HG03575 (cell line): Measurements from ENCODE around the gene ARID1B.
A peak's percentile ranks its signal among the peaks of the same experiment; 100 is the strongest.

Experiments
- ATAC-seq: cut with Tn5 transposase; IDR thresholded peaks from one replicate; pipeline ENCODE4 v1.9.1; 2021; ENCODE audit not compliant: unreplicated experiment, insufficient number of reproducible peaks, low FRiP score; ENCODE audit errors: extremely low read depth

ARID1B gene

GRCh38 chr6:156910938-156911337 is 133.8 kb downstream of the ARID1B start:
- ATAC-seq = no peak

- no peak for ATAC-seq
These were observed 134.4 kb downstream of the ARID1B start for GRCh38 chr6:156911581-156911980.

DNA sequence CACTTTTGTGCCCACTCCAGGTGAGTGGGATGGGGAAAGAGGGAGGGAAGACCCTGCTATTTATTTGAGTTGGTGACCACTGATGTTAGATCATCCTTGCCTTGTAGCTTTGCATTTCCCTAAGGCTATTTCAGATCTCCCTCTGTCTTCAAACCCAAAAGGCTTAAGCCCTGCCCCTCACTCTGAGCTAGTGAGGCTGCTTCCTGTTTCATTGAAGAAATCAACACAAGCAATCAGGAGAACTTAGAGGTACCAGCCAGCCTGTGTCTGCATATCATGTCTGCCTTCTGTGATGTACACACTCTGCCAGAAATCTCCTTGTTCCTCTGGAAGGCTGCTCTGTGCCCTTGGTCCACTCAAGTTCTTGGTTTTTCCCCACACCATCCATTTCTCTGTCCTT is 135.3 kb downstream of the ARID1B start:
- ATAC-seq = no peak

DNA sequence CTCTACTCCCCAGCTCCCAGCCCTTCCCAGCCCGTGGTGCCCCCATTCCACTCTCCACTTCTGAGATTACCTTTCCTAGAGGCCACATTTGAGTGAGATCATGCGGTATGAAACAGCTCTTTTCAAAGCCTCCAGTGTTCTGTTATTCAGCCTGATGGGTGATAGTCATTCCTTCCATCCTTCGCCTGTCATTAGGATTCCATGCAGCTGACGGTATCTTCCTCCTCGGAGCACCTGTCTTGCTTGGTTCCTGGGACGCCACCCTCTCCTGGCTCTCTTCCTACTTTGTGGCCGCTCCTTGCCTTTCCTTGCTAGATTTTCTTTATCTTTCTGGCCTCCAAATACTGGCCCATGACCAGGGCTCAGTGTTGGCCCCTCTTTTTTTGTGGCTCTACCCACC is 137.0 kb downstream of the ARID1B start:
- ATAC-seq = no peak

DNA sequence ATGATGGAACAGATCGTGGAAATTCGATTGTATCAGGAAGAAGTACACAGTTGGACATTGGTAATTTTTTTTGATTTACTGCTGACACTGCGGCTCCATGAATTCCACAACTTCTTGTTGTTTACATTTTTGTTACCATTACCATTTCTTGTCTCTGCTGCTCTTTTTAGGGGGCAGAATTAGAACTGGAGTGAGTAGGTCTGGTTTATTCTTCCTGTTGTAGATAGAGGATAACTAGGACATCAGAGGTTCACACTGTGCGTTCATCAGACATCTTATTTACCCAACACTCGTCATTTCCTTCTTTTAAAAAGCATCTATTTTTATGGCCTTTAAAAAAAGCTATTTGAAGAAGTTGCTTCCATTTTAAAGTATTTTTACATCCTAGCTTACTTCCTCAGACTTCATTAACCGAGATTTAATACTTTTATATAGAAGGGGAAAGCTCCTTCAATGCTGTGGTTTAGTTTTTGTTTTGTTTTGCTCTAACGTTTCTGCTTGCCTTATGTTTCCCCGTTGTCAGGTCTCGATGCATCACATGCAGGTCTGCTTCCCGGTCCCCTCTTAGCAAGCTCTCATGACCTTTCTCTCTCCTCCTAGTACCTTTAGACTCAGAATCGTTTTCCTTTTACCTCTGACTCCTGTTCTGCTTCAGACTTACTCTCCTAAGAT is 139.1 kb downstream of the ARID1B start:
- ATAC-seq = no peak

- no peak for ATAC-seq
These were observed 140.0 kb downstream of the ARID1B start for GRCh38 chr6:156917213-156917612.

- no peak for ATAC-seq
These were observed 141.5 kb downstream of the ARID1B start for GRCh38 chr6:156918647-156919046.

DNA sequence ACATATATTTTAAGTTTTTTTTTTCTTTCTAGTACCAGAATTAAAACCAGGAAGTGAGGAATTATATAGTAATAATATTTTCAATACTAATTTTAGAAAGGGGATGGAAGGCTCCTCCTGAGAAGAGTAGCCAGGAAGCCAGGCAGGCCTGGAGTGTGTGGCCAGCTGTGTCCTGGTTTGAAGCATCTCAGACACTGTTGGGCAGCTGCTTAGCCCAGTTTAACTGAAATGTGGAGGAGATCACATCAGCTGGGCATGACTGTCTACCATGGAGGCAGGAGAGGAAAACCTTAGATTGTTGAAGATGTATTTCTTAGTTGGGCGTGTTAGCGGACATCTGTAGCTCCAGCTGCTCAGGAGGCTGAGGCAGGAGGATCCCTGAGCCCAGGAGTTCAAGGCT is 142.2 kb downstream of the ARID1B start:
- no peak for ATAC-seq

DNA sequence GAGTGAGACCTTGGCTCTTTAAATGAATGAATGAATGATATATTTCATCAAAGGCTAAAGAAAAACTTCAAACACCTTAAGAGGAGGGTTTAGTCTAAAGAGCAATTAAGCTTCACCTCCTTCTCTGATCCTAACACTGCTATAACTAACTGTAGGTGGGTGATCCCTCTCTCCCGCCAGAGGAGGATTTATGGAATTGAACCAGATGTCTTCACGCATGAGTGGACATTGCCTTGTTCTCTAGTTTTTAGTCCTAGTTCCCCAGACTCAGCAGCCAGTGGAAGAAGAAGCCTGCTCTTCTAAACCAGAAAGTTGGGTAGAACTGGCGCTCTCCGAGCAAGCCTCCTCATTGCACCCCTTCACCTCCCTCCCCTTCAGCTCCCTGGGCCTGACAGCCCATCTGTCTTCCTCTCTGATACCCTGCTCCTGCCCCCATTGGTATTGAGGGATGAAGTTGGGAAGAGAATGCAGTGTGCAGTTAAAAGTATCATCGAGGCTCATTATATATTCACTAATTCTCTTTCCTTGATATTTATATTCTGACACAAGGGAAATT is 142.7 kb downstream of the ARID1B start:
- ATAC-seq = no peak

GRCh38 chr6:156924246-156924645 is 147.1 kb downstream of the ARID1B start:
- ATAC-seq = no peak

- ATAC-seq = no peak
These were observed 147.8 kb downstream of the ARID1B start for GRCh38 chr6:156925026-156925425.

GRCh38 chr6:156925718-156926607 is 148.8 kb downstream of the ARID1B start:
- peak; percentile 67 for ATAC-seq

DNA sequence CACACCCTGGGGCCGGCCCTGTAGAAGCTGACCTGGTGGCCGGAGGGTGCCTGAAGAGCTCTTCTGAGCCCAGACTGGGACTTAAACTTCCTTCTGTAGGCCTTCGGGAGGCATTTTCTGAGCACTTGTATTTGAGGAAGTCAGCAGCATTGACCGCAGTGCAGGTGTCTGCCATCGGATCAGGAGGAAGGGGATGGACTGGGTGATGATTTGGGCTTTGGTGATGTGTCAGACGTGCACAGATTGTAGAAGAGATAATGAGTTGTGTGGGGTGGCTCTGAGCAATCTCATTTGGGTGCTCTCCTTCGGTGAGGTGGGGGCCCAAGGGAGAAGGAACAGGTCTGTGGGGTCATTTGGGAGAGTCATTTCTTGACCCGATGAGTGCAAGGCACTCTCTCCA is 150.9 kb downstream of the ARID1B start:
- no peak for ATAC-seq

- no peak for ATAC-seq
These were observed 151.8 kb downstream of the ARID1B start for GRCh38 chr6:156928972-156929371.

DNA sequence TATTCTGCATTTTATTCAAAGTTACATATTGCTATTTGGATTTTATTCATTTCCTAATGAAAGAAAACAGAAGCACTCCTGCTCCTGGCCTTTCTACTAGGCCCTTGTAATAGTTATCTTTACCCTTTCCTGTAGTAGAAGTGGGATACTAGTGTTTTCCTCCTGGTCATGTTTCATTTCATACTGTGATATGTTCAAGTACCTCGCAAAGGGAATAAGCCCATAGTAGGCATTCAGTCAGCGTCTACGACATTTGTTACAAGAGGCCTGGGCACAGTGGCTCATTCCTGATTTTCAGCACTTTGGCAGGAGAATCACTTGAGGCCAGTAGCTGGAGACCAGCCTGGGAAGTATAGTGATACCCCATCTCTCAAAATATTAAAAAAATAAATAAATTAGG is 154.1 kb downstream of the ARID1B start:
- no peak for ATAC-seq

DNA sequence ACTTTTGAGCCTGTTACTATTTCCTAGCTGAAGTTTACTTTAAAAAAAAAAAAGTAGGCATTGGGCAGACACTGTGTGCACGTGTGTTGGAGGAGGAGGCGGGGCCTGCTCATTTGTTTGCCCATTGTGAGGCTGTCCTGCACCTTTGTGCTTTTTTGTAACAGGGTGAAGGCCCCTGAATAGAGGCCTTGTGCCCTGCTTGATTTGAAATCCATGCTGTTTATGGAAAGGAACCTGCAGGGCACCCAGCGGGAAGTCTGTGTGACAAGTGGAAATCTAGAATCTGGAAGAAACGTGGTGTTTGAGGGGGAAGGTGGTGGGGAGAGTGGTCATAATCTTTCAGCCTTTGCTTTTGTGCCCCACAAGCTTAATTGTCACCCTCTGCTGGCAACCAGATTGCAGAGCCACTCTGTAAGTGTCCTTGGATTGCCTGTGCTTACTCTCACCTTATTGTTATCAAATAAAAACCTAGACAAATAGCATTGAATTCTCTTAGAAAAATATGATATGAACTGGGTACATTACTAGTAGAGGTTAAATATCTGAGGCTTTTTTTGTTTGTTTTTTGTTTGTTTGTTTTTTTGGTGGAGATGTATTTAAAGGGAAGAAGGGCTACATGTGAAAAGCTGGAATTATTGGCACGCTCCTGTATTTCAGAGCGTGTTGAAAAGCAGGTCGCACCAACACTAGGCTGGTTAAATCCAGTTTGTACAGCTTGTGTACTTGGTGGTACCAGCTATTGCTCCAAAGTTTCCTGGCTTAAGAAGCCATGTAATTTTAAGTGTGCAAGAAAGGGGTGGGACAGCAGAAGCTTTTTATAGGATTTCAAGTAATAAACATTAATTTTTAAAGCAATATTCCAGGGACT is 156.3 kb downstream of the ARID1B start:
- no peak for ATAC-seq

DNA sequence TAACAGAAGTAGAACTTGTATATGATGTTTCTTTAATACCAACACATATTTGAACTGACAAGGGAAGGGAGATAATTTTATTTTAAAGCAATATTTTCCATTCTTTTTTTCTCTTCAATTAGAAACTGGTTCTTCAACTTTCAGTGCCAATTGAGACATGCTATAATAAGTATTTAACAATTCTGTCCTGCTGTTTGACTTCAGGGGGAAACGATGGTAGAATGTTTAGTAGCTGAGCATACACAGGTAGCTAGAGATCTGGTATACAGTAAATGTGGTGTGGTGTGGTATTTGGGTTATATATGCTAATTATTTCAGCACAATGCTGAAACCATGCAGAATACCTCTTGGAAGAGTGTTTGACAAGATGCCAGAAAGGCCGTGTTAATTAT is 156.9 kb downstream of the ARID1B start:
- no peak for ATAC-seq

- no peak for ATAC-seq
These were observed 157.8 kb downstream of the ARID1B start for GRCh38 chr6:156935000-156935399.

DNA sequence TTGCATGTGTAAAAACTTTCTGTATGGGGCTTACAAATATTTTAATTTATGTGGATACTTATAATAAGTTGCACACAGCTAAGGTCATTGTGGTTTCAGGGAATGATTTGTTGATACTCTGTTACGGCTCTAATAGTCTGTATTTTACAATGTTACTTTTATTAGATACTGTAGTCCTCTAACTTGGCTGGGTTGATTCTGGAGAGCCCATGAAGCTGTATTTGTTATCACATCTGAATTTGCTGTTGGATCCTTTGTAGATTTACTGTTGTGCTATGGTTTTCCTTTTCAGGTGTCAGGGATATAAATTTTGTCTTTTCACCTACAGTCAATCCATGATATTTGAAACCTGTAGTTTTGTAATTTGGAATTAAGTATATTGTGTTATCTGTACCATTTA is 161.0 kb downstream of the ARID1B start:
- ATAC-seq = no peak
